GM12891 (cell line): Measurements from ENCODE around the gene CD200.

ENCODE experiments used
- PAX5 ChIP-seq: IDR thresholded peaks from 2 replicates; pipeline ENCODE4 v1.6.1; 2011; ENCODE audit warnings: low read length, moderate library complexity, mild to moderate bottlenecking; ENCODE audit not compliant: insufficient read depth, severe bottlenecking
- POLR2A ChIP-seq: IDR thresholded peaks from 2 replicates; pipeline ENCODE4 v1.6.1; 2011; ENCODE audit warnings: low read depth, low read length, control low read depth
- POLR2AphosphoS5 ChIP-seq: IDR thresholded peaks from 2 replicates; pipeline ENCODE4 v1.6.1; 2011; ENCODE audit warnings: low read depth, low read length, control low read depth
- POU2F2 ChIP-seq: IDR thresholded peaks from 2 replicates; pipeline ENCODE4 v1.6.1; 2011; ENCODE audit warnings: low read depth, mild to moderate bottlenecking, control low read depth, low read length, moderate library complexity
- TAF1 ChIP-seq: IDR thresholded peaks from 2 replicates; pipeline ENCODE4 v1.6.1; 2011; ENCODE audit warnings: low read depth, low read length, control low read depth

DNA sequence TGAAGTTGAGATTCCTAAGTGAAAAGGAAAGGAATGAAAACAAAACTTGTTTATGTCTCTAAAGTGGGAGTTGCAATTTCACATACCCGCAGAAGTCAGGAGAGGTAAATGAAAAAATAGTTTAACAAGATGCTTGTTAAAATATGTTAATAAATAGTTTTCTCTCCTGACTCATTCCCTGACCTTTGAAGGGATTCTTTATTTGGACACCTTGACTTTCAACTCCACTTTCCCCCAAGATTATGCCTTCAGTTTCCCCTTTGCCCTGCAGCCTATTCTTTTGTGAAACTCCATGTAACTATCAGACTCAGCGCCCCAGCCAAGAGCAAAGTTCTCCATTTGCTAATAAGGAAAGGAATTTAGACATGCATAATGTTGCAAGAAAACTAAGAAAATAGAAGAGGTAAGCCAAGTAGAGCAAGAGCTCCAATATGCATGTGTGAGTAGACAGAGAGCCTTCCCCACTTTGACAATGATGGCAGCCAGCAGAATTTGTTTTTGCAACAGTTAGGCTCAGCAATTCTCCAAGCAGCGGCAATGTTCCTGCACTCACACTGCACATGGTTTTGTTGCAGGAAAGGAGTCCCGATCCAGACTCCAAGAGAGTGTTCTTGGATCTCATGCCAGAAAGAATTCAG, 61.2 kb downstream of the CD200 start:
- no peak for TF ChIP-seq POLR2AphosphoS5
- TF ChIP-seq PAX5: no peak
- TF ChIP-seq POLR2A: no peak
- no peak for TF ChIP-seq POU2F2
- TF ChIP-seq TAF1: no peak
